PC-9 (cell line): ENCODE data around the gene LMOD1. TPM values are rescaled to one million over a fixed set of nuclear protein-coding genes. Genes with fewer than 3 reads are reported as not detected.

Experiments
- BruUV-seq: library from RNA; stranded (reverse); fragments of 400-500 nt; replicated peaks from 2 replicates; lab custom pipeline; 2021; lab: Mats Ljungman, UMichigan
- CTCF ChIA-PET: fragments of 300-600 bp; sonication (Branson Sonifier 250); formaldehyde crosslinking; loops from one replicate; lab custom pipeline; 2022; ENCODE audit warnings: antibody characterized with exemption; lab: Charles Lee
- POLR2A ChIA-PET: fragments of 300-600 bp; sonication (Branson Sonifier 250); formaldehyde crosslinking; loops from one replicate; lab custom pipeline; 2022; ENCODE audit warnings: antibody characterized with exemption; ENCODE audit not compliant: unreplicated experiment; lab: Charles Lee
- DNase-seq, 2 experiments: peaks; one replicate each; pipeline versions ENCODE4 v3.0.0 to v3.0.0-alpha.2; 2015 to 2022; ENCODE audit warnings: mixed read lengths in 1 of 2
- H2AFZ ChIP-seq: fragments of 200-600 bp; sonication (generic); 2 replicates; pipeline ENCODE4 v1.8.1; 2017; ENCODE audit warnings: antibody characterized with exemption
- H3F3A ChIP-seq: fragments of 200-600 bp; sonication (generic); 2 replicates; pipeline ENCODE4 v1.8.1; 2017; ENCODE audit warnings: antibody characterized with exemption, mild to moderate bottlenecking, low read depth; ENCODE audit not compliant: insufficient read depth
- H3K27ac ChIP-seq: fragments of 200-600 bp; sonication (generic); 2 replicates; pipeline ENCODE4 v1.6.1; 2016; ENCODE audit warnings: mixed run types
- H3K27me3 ChIP-seq: fragments of 200-600 bp; sonication (generic); 2 replicates; pipeline ENCODE4 v1.6.1; 2016; ENCODE audit warnings: low read depth, mixed run types; ENCODE audit not compliant: insufficient read depth
- H3K36me3 ChIP-seq: fragments of 200-600 bp; sonication (generic); 2 replicates; pipeline ENCODE4 v1.6.1; 2016; ENCODE audit warnings: low read depth, mixed run types
- H3K4me1 ChIP-seq: fragments of 200-600 bp; sonication (generic); replicated peaks from 2 replicates; pipeline ENCODE4 v1.6.1; 2016; ENCODE audit warnings: mixed run types; ENCODE audit not compliant: insufficient read depth
- H3K4me2 ChIP-seq: fragments of 200-600 bp; sonication (generic); 2 replicates; pipeline ENCODE4 v1.6.1; 2017; ENCODE audit warnings: mixed run types
- H3K4me3 ChIP-seq: fragments of 200-600 bp; sonication (generic); 2 replicates; pipeline ENCODE4 v1.6.1; 2016; ENCODE audit warnings: mixed run types
- H3K79me2 ChIP-seq: fragments of 200-600 bp; sonication (generic); 2 replicates; pipeline ENCODE4 v1.6.1; 2017; ENCODE audit warnings: low read depth, mixed run types
- H3K9me2 ChIP-seq: fragments of 200-600 bp; sonication (generic); 2 replicates; pipeline ENCODE4 v1.8.1; 2017; ENCODE audit warnings: mild to moderate bottlenecking; ENCODE audit not compliant: insufficient read depth
- H3K9me3 ChIP-seq: fragments of 200-600 bp; sonication (generic); 2 replicates; pipeline ENCODE4 v1.8.1; 2016; ENCODE audit warnings: low read depth; ENCODE audit not compliant: insufficient read depth
- H4K20me1 ChIP-seq: fragments of 200-600 bp; sonication (generic); 2 replicates; pipeline ENCODE4 v1.8.1; 2017; ENCODE audit not compliant: insufficient read depth
- CTCF ChIP-seq: fragments of 200-600 bp; sonication (generic); conservative IDR thresholded peaks from 2 replicates; pipeline ENCODE4 v1.6.1; 2017; ENCODE audit warnings: mixed run types, antibody characterized with exemption, mild to moderate bottlenecking, moderate library complexity
- EZH2 ChIP-seq: fragments of 200-600 bp; sonication (generic); IDR thresholded peaks from 2 replicates; pipeline ENCODE4 v1.8.0; 2017; ENCODE audit warnings: antibody characterized with exemption, low read depth
- intact Hi-C: fragments of 100-400 bp; cut with micrococcal nuclease; formaldehyde crosslinking; loops from one replicate; pipeline ENCODE4 v1.10.0; 2022; ENCODE audit not compliant: unreplicated experiment
- total RNA-seq: library from RNA; stranded (reverse); gene quantifications from 2 replicates; pipeline ENCODE4 v1.2.3, GENCODE V29; 2021

LMOD1 gene
- total RNA-seq, 1 experiment from 2014 or later, result 0.74 TPM

- Histone ChIP-seq H3K9me2 (no peaks in the 10 kb centered on the region), H3K27ac (no peak overlapping the region), H3F3A (peaks cover 74% of the 10 kb centered on the region), H2AFZ (no peak overlapping the region), H3K4me1 (0 out of 2 replicates have a peak, but pooled peaks cover 6% of the 10 kb centered on the region), H3K36me3 (peaks cover 13% of the 10 kb centered on the region), H3K4me3 (no peak overlapping the region), H4K20me1 (peaks cover 16% of the 10 kb centered on the region; the same call in 1 of the 2 replicates), H3K9me3 (no peaks in the 10 kb centered on the region), H3K27me3 (no peaks in the 10 kb centered on the region), H3K79me2 (no peaks in the 10 kb centered on the region), H3K4me2 (no peak overlapping the region)
- ChIA-PET CTCF (interaction anchor here (0.6 to 2.2 kb wide), 2 partner anchors 74 to 94 kb away, joined by 3 to 16 read pairs; no protein-coding TSS in a partner anchor), POLR2A (interaction anchor here (0.7 kb wide), 1 partner anchor 173 kb away, joined by 8 read pairs; no protein-coding TSS in a partner anchor)
- no peak for DNase-seq
- intact Hi-C loops, result loop anchor here (5.0 to 10.0 kb wide), 2 partner anchors 93 to 416 kb away; no protein-coding TSS in a partner anchor
- BruUV-seq, result no TSS peak
- TF ChIP-seq CTCF (no peak), EZH2 (no peak)
Observed at GRCh38 chr1:201970334-201971159, 24.2 kb upstream of the LMOD1 start.

- DNase-seq, result no peak
- ChIA-PET POLR2A (interaction anchor here (0.7 kb wide), 1 partner anchor 73 kb away, joined by 8 read pairs; no protein-coding TSS in a partner anchor), CTCF (interaction anchor here (0.7 to 1.4 kb wide), 3 partner anchors 55 to 164 kb away, joined by 3 to 7 read pairs (median 3); no protein-coding TSS in a partner anchor)
- no peaks in the 10 kb centered on the region for H3K79me2 ChIP-seq
- H3K4me3 ChIP-seq, result no peak overlapping the region
- no peaks in the 10 kb centered on the region for H3K27me3 ChIP-seq
- intact Hi-C loops, result no loop called here
- H3K9me2 ChIP-seq, result no peaks in the 10 kb centered on the region
- H3K9me3 ChIP-seq, result no peaks in the 10 kb centered on the region
- TF ChIP-seq EZH2, result no peak
- TF ChIP-seq CTCF, result no peak
- H4K20me1 ChIP-seq, result peaks cover 22% of the 10 kb centered on the region
- H3K4me1 ChIP-seq, result 0 out of 2 replicates have a peak, but pooled peaks cover 6% of the 10 kb centered on the region
- no peak overlapping the region for H2AFZ ChIP-seq
- H3K27ac ChIP-seq, result no peak overlapping the region
- H3F3A ChIP-seq, result peaks cover 76% of the 10 kb centered on the region
- peaks cover 30% of the 10 kb centered on the region for H3K36me3 ChIP-seq
- BruUV-seq, result no TSS peak
- no peak overlapping the region for H3K4me2 ChIP-seq
Observed at GRCh38 chr1:201968202-201968925, 22.0 kb upstream of the LMOD1 start.

GRCh38 chr1:201966171-201966570, 19.8 kb upstream of the LMOD1 start:
- CTCF ChIA-PET, result no interaction called here
- POLR2A ChIA-PET, result no interaction called here
- H3K9me3 ChIP-seq, result no peaks in the 10 kb centered on the region
- peaks cover 46% of the 10 kb centered on the region for H3K36me3 ChIP-seq
- H4K20me1 ChIP-seq, result peaks cover 32% of the 10 kb centered on the region
- H2AFZ ChIP-seq, result no peak overlapping the region
- H3F3A ChIP-seq, result peaks cover 71% of the 10 kb centered on the region
- no peaks in the 10 kb centered on the region for H3K9me2 ChIP-seq
- TF ChIP-seq EZH2 (no peak), CTCF (no peak)
- peaks cover 12% of the 10 kb centered on the region; the same call in 1 of the 2 replicates for H3K79me2 ChIP-seq
- DNase-seq, result no peak
- no peaks in the 10 kb centered on the region for H3K27me3 ChIP-seq
- H3K4me3 ChIP-seq, result no peak overlapping the region
- intact Hi-C loops, result no loop called here
- H3K27ac ChIP-seq, result no peak overlapping the region
- no TSS peak for BruUV-seq
- H3K4me1 ChIP-seq, result no peaks in the 10 kb centered on the region
- no peak overlapping the region for H3K4me2 ChIP-seq
